Osteocyte (in vitro differentiated cells): ENCODE data around the gene MYO1D. TPM values are rescaled to one million over a fixed set of nuclear protein-coding genes. Genes with fewer than 3 reads are reported as not detected.

Source experiments
- DNase-seq: peaks from one replicate; pipeline ENCODE4 v3.0.0; 2021; ENCODE audit warnings: mixed read lengths; ENCODE audit not compliant: unreplicated experiment; ENCODE audit errors: extremely low spot score
- H3K27ac Mint-ChIP-seq: one replicate; pipeline ENCODE4 v1.8.0; 2021; ENCODE audit warnings: mild to moderate bottlenecking, mixed read lengths; ENCODE audit not compliant: unreplicated experiment
- H3K27me3 Mint-ChIP-seq: one replicate; pipeline ENCODE4 v1.8.0; 2021; ENCODE audit warnings: mixed read lengths; ENCODE audit not compliant: unreplicated experiment
- H3K36me3 Mint-ChIP-seq: one replicate; pipeline ENCODE4 v1.8.0; 2021; ENCODE audit warnings: mixed read lengths; ENCODE audit not compliant: unreplicated experiment
- H3K4me1 Mint-ChIP-seq: one replicate; pipeline ENCODE4 v1.8.0; 2021; ENCODE audit warnings: mixed read lengths; ENCODE audit not compliant: unreplicated experiment
- H3K4me3 Mint-ChIP-seq: one replicate; pipeline ENCODE4 v1.8.0; 2021; ENCODE audit warnings: mild to moderate bottlenecking, moderate library complexity, mixed read lengths; ENCODE audit not compliant: unreplicated experiment
- H3K9me3 Mint-ChIP-seq: one replicate; pipeline ENCODE4 v1.8.0; 2021; ENCODE audit warnings: mixed read lengths; ENCODE audit not compliant: unreplicated experiment
- total RNA-seq: library from RNA; stranded (reverse); gene quantifications from 2 replicates; pipeline ENCODE4 v1.2.1, GENCODE V29; 2021
- TF ChIP-seq, protein P1 (sequence below): fragments of 200-600 bp; sonication (generic); IDR thresholded peaks from 2 replicates; pipeline ENCODE4 v1.5.0; 2021; ENCODE audit warnings: antibody characterized with exemption, mild to moderate bottlenecking, moderate library complexity

The MYO1D gene
- total RNA-seq, 1 donor from 2014 or later: 19.1 TPM

DNA sequence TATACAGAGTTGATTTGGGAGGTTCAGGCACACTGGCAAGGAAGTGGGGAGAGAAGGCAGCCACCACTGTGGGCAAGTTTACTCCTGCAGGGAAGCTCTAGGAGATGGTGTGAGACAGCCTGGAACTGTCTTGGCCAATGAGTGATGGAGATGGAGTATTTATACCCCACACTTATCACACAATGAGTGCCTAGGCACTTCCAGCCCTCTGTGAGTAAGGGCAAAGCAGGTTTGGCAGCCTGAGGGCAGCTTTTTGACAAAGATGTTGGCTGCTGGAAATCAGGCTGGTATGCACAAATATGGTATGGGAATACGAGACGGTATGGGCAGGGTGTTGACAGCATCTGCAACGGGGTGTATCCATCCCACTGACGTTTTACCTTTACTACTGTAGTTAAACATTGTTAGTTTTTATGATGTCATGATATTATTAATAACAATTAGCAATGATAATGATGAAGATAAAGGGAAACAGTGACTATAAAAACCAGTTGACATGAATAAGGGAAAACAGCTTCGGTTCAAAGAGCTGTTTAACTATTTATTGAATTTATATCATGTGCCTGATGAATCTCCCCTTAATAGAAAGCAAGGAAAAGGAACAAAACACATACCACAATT is 240.2 kb downstream of the MYO1D start:
- no peak for DNase-seq
- H3K36me3 Mint-ChIP-seq: no peaks in the 10 kb centered on the region
- no peaks in the 10 kb centered on the region for H3K27me3 Mint-ChIP-seq
- TF ChIP-seq, protein P1, sequence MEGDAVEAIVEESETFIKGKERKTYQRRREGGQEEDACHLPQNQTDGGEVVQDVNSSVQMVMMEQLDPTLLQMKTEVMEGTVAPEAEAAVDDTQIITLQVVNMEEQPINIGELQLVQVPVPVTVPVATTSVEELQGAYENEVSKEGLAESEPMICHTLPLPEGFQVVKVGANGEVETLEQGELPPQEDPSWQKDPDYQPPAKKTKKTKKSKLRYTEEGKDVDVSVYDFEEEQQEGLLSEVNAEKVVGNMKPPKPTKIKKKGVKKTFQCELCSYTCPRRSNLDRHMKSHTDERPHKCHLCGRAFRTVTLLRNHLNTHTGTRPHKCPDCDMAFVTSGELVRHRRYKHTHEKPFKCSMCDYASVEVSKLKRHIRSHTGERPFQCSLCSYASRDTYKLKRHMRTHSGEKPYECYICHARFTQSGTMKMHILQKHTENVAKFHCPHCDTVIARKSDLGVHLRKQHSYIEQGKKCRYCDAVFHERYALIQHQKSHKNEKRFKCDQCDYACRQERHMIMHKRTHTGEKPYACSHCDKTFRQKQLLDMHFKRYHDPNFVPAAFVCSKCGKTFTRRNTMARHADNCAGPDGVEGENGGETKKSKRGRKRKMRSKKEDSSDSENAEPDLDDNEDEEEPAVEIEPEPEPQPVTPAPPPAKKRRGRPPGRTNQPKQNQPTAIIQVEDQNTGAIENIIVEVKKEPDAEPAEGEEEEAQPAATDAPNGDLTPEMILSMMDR: no peak
- no peak overlapping the region for H3K4me3 Mint-ChIP-seq
- H3K27ac Mint-ChIP-seq: no peak overlapping the region
- H3K4me1 Mint-ChIP-seq: no peaks in the 10 kb centered on the region
- no peaks in the 10 kb centered on the region for H3K9me3 Mint-ChIP-seq

DNA sequence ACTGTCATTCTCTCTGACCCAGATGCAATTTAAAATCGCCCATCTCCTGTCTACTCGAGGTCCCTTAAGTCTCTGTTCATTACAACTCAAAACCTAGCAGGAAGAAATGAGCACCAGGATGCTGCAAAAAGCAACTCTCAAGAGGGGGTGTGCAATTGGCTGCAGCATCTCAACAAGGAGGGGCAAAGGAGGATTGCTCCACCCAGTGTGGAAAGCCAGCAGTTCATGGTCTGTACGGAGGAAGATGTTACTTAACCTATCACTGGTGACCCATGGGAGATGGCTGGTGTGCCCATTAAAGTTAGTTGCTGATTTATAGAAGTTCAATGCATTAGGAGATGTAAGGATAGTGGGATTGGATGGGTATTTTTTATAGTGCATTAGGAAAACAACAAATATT is 242.8 kb downstream of the MYO1D start:
- Mint-ChIP-seq H3K36me3 (no peaks in the 10 kb centered on the region), H3K27ac (no peak overlapping the region), H3K9me3 (no peaks in the 10 kb centered on the region), H3K4me3 (no peak overlapping the region), H3K27me3 (no peaks in the 10 kb centered on the region), H3K4me1 (no peaks in the 10 kb centered on the region)
- DNase-seq: no peak
- TF ChIP-seq, protein P1: no peak

DNA sequence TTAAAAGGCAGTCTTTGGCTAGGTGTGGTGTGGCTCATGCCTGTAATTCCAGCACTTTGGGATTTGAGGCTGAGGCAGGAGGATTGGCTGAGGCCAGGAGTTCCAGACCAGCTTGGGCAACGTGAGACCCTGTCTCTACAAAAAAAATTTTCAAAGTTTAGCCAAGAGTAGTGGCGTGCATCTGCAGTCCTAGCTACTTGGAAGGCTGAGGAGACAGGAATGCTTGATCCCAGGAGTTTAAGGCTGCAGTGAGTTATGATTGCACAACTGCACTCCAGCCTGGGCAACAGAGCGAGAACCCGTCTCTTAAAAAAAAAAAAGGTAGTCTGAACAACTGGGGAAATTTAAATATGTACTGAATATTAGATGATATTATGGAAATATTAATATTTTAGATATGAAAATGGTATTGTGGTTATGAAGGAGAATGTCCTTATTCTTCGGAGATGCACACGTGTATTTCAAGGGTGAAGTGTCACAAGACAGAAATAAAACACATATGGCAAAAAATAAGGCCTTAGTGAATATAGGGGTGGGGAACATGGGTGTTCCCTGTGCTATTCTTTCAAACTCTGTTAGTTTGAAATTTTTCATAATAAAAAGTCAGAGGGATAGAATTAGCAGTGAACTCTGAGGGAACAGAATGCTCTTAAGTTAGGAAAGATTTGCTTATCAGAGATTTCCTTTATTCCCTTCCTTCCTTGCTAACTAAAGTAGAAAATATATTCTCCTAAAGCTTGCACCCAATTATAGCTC is 245.4 kb downstream of the MYO1D start:
- no peak overlapping the region for H3K4me3 Mint-ChIP-seq
- H3K27me3 Mint-ChIP-seq: no peaks in the 10 kb centered on the region
- no peaks in the 10 kb centered on the region for H3K9me3 Mint-ChIP-seq
- H3K4me1 Mint-ChIP-seq: no peaks in the 10 kb centered on the region
- H3K27ac Mint-ChIP-seq: no peak overlapping the region
- TF ChIP-seq, protein P1: no peak
- DNase-seq: no peak
- no peaks in the 10 kb centered on the region for H3K36me3 Mint-ChIP-seq

DNA sequence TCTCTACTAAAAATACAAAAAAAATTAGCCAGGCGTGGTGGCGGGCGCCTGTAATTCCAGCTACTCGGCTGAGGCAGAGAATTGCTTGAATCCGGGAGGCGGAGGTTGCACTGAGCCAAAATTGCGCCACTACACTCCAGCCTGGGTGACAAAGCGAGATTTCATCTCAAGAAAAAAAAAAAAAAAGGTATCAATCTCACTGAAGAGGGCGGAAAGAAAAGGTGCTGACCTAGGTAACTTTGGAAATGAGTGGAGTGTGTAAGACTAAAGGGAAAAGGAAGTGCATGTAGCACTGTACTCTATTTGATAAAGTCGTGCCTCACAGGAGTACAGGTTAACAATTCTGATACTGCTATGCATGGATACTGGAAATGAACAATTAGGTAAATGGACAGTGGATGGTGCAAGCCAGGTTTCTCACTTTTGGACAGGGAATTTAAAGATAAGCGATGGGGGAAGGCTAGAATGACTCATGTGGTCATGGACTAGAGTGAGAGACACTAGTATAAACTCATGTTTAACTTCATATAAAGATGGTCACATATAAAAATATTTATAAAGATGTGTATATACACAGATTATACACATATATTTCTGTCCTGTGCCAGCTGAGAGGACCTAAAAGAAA is 247.2 kb downstream of the MYO1D start:
- no peak overlapping the region for H3K4me3 Mint-ChIP-seq
- no peaks in the 10 kb centered on the region for H3K27me3 Mint-ChIP-seq
- no peak overlapping the region for H3K27ac Mint-ChIP-seq
- TF ChIP-seq, protein P1: no peak
- H3K9me3 Mint-ChIP-seq: no peaks in the 10 kb centered on the region
- H3K36me3 Mint-ChIP-seq: no peaks in the 10 kb centered on the region
- DNase-seq: no peak
- no peaks in the 10 kb centered on the region for H3K4me1 Mint-ChIP-seq
